ENCODE data around the gene CASP6.
"Not testable (repeated sequence)": the region's sequence is repeated elsewhere in the genome, so short reads cannot be mapped to it uniquely, and the experiment has no call there.

The CASP6 gene

GRCh38 chr4:109718759-109719158 lies 15.5 kb upstream of the CASP6 start:
- DNase-seq: no peak

GRCh38 chr4:109713500-109713899 lies 10.3 kb upstream of the CASP6 start:
- DNase-seq: no peak

GRCh38 chr4:109708990-109709389 lies 5.7 kb upstream of the CASP6 start:
- DNase-seq: no peak

GRCh38 chr4:109708435-109708834 lies 5.2 kb upstream of the CASP6 start:
- DNase-seq: no peak

GRCh38 chr4:109703664-109704361 lies 568 bp upstream of the CASP6 start:
- DNase-seq: peak; percentile 37

GRCh38 chr4:109701566-109702410 lies 1.5 kb downstream of the CASP6 start:
- peak; percentile 18 for DNase-seq

- peak; percentile 11 for DNase-seq
Measured at GRCh38 chr4:109699553-109700225, 3.6 kb downstream of the CASP6 start.

GRCh38 chr4:109698656-109699055 lies 4.6 kb downstream of the CASP6 start:
- DNase-seq: no peak

GRCh38 chr4:109691411-109691920 lies 11.8 kb downstream of the CASP6 start:
- DNase-seq: no peak

GRCh38 chr4:109690690-109691410 lies 12.4 kb downstream of the CASP6 start:
- no peak for DNase-seq

- no peak for DNase-seq
Measured at GRCh38 chr4:109684727-109685126, 18.5 kb downstream of the CASP6 start.

GRCh38 chr4:109683621-109684253 lies 19.5 kb downstream of the CASP6 start:
- no peak for DNase-seq

- no peak for DNase-seq
Measured at GRCh38 chr4:109682875-109683274, 20.4 kb downstream of the CASP6 start.

- not testable (repeated sequence) for DNase-seq
Measured at GRCh38 chr4:109678925-109679324, 24.3 kb downstream of the CASP6 start.

GRCh38 chr4:109678472-109678871 lies 24.8 kb downstream of the CASP6 start:
- not testable (repeated sequence) for DNase-seq

- DNase-seq: no peak
Measured at GRCh38 chr4:109676886-109677285, 26.4 kb downstream of the CASP6 start.

GRCh38 chr4:109675843-109676242 lies 27.4 kb downstream of the CASP6 start:
- DNase-seq: no peak

- DNase-seq: no peak
Measured at GRCh38 chr4:109675181-109675580, 28.1 kb downstream of the CASP6 start.

- no peak for DNase-seq
Measured at GRCh38 chr4:109673303-109673702, 29.9 kb downstream of the CASP6 start.

- no peak for DNase-seq
Measured at GRCh38 chr4:109672169-109672930, 30.9 kb downstream of the CASP6 start.

GRCh38 chr4:109671350-109671749 lies 31.9 kb downstream of the CASP6 start:
- no peak for DNase-seq
